GM12865 (cell line): ENCODE results near the gene CDHR3.
A peak's percentile ranks its signal among the peaks of the same experiment; 100 is the strongest.

Source experiments
- DNase-seq: peaks from one replicate; pipeline ENCODE4 v3.0.0; 2010; ENCODE audit warnings: low read depth
- H3K4me3 ChIP-seq: 2 replicates; pipeline ENCODE4 v1.5.1; 2011; ENCODE audit warnings: mild to moderate bottlenecking, low read depth, low read length, control low read depth
- TF ChIP-seq, protein P1 (sequence below): IDR thresholded peaks from 2 replicates; pipeline ENCODE4 v1.5.1; 2011; ENCODE audit warnings: low read length, control low read depth, low read depth, inconsistent platforms; ENCODE audit not compliant: insufficient read depth; ENCODE audit errors: missing control alignments

Gene CDHR3

DNA sequence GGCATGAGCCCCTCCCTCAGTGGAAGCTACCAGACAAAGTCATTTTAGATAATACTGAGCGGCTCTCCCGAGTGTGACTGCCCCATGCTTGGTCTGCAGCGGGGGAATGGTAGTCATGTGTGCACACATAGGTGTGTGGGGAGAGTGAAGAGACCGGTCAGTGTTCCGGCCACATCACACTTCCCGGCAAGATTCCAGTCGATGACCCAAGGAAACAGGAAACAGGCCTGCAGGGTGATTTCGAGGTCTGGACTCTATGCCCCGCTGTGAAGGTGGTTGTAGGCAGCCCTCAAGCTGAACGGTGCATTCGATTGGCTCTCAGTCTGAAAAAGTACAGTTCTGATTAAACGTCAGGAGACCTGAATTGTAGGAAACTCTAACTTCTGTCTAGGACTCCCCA, 75.9 kb downstream of the CDHR3 start:
- TF ChIP-seq, protein P1, sequence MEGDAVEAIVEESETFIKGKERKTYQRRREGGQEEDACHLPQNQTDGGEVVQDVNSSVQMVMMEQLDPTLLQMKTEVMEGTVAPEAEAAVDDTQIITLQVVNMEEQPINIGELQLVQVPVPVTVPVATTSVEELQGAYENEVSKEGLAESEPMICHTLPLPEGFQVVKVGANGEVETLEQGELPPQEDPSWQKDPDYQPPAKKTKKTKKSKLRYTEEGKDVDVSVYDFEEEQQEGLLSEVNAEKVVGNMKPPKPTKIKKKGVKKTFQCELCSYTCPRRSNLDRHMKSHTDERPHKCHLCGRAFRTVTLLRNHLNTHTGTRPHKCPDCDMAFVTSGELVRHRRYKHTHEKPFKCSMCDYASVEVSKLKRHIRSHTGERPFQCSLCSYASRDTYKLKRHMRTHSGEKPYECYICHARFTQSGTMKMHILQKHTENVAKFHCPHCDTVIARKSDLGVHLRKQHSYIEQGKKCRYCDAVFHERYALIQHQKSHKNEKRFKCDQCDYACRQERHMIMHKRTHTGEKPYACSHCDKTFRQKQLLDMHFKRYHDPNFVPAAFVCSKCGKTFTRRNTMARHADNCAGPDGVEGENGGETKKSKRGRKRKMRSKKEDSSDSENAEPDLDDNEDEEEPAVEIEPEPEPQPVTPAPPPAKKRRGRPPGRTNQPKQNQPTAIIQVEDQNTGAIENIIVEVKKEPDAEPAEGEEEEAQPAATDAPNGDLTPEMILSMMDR, result no peak
- no peak overlapping the region for H3K4me3 ChIP-seq
- no peak for DNase-seq

DNA sequence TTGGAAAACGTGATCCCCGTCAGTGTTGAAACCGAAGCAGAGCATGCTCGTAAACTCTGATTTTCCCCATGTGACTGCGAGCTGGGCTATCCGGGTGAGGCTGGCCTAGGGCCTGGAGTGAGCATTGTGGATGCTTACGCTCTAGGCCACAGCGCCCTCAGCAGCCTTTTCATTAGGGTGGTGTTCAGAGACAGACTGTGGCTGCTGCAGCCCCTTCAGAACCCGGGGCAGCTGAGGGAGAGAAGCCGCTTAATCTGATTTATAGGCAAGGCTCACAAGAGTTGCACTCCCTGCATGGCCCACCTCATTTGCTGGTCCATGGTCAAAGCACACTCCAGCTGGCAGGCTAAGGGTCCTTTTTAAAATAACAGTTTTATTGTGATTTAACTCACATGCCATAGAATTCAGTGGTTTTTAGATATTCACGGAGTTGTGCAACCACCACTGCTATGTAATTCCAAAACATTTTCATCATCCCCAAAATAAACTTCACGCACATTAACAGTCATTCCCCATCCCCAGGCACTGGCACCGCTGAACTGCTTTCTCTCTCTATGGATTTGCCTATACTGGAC, 76.5 kb downstream of the CDHR3 start:
- no peak for DNase-seq
- H3K4me3 ChIP-seq, result no peak overlapping the region
- TF ChIP-seq, protein P1, result no peak

DNA sequence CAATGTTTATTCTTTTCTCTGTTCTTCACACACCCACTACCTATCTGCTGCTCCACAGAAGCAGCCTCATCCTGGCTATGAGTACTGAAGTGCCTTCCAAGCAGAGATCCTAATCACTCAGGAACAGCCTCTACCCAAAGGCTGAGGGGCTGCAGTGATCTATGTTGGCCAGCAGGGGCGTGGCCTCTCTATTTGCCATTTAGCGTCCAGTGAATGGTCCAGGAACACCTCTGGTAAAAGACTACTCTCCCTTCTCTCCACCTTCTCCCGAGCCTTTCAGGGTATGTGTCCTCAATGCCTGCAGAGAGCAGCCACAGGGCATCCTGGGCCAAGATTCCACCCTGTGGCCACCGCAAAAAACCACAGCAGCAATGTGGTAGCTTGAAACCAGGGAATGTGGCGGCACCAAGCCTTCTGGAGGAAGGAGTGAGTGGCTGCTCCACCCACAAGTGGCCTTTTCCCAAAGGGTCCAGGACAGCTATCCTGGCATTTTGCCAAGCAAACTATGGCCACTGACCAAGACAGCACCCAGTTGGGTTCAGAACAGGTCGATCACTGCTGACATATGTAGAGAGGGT, 78.2 kb downstream of the CDHR3 start:
- no peak overlapping the region for H3K4me3 ChIP-seq
- DNase-seq, result peak; percentile 52
- TF ChIP-seq, protein P1, result peak; percentile 82

DNA sequence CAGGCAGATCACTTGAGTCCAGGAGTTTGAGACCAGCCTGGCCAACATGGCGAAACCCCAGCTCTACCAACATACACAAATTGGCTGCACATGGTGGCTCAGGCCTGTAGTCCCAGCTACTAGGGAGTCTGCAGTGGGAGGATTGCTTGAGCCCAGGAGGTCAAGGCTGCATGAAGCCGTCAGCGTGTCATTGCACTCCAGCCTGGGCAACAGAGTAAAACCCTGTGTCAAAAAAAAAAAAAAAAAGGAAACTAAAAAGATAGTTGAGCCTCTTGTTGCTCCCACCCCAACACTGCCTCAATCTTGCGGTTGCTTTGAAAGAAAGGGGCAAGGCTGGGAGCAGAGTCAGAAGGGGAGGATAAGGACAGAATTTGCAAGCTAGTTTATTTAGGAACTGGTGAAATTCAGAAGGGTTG, 79.1 kb downstream of the CDHR3 start:
- no peak overlapping the region for H3K4me3 ChIP-seq
- TF ChIP-seq, protein P1, result no peak
- DNase-seq, result no peak

DNA sequence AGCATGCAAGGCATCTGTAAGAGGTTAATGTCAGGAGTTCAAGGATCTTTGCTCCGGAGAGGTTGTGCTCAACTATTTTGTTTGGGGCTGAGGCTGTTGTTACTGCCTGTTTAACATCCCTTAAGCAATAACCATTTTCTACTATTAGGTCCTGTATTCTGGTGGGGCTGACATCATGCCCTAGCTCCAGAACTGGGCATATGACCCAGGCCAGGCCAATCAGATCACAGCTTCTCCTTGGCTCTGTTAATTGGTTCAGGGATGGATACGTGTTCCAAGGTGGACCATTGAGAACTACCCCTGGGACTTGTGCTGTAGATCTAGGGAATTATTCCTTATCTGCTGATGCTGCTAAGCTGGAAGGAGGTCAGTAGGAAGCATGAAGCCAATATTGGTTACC, 82.1 kb downstream of the CDHR3 start:
- no peak for DNase-seq
- TF ChIP-seq, protein P1, result no peak
- no peak overlapping the region for H3K4me3 ChIP-seq

DNA sequence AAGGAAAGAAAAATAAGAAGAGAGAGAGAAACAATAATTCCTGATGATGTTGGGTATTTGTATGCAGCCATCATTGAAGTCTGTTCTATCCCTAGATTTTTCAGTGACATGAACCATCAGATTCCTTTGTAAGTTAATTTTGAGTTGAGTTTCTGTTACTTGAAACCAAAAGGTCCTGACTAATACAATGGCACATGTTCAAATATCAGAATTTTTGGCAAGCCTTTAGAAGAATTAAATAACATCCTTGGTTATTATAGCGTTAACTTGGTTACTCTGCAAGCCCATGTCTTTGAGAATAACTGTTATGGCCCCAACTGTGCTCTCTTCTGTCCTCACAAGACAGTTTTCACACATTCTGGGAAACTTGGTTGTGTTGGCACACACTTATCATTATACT, 82.5 kb downstream of the CDHR3 start:
- no peak for DNase-seq

DNA sequence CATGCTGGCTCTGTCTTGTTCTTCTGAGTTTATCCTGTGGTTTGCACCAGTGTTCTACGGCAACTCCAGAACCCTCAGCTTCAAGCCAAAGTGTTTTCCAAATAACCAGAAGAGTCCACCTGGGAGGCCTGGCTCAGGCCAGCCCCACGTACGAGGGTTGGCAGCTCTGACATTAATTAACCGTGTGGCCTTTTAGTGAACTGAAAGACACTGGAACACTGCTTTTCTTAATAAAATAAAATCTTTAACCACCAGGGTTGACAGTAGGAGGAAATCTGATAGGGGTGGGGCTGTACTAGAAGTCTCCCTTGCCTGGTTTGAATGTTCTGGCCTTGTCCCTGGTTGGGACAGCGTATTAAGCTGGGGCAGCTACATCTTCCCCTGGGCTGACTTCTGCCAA, 84.1 kb downstream of the CDHR3 start:
- H3K4me3 ChIP-seq, result no peak overlapping the region
- TF ChIP-seq, protein P1, result no peak
- DNase-seq, result no peak

More for the DNA sequence above, 82.5 kb downstream of the CDHR3 start:
- TF ChIP-seq, protein P1, result no peak
- no peak overlapping the region for H3K4me3 ChIP-seq
